MM.1S (cell line): ENCODE measurements around the gene GASK1A.
"Not testable (repeated sequence)": the region's sequence is repeated elsewhere in the genome, so short reads cannot be mapped to it uniquely, and the experiment has no call there.

ENCODE experiments used
- DNase-seq: peaks from one replicate; pipeline ENCODE4 v3.0.0-alpha.2; 2015
- H2AFZ ChIP-seq: fragments of 300-600 bp; sonication (generic); 2 replicates; pipeline ENCODE4 v1.6.0; 2016; ENCODE audit warnings: antibody characterized with exemption, low read length
- H3F3A ChIP-seq: fragments of 300-600 bp; sonication (generic); 2 replicates; pipeline ENCODE4 v1.6.1; 2016; ENCODE audit warnings: mild to moderate bottlenecking, antibody characterized with exemption, low read length, moderate library complexity, mixed read lengths; ENCODE audit not compliant: insufficient read depth
- H3K27ac ChIP-seq: fragments of 300-600 bp; sonication (generic); 2 replicates; pipeline ENCODE4 v1.5.1; 2016; ENCODE audit warnings: mild to moderate bottlenecking, low read length
- H3K27me3 ChIP-seq: fragments of 300-600 bp; sonication (generic); replicated peaks from 2 replicates; pipeline ENCODE4 v1.6.0; 2016; ENCODE audit warnings: low read length; ENCODE audit not compliant: insufficient read depth
- H3K36me3 ChIP-seq: fragments of 300-600 bp; sonication (generic); replicated peaks from 2 replicates; pipeline ENCODE4 v1.6.1; 2016; ENCODE audit warnings: mild to moderate bottlenecking, low read length, mixed read lengths; ENCODE audit not compliant: insufficient read depth
- H3K4me1 ChIP-seq: fragments of 300-600 bp; sonication (generic); 2 replicates; pipeline ENCODE4 v1.6.1; 2016; ENCODE audit warnings: low read length, mixed read lengths
- H3K4me2 ChIP-seq: fragments of 300-600 bp; sonication (generic); 2 replicates; pipeline ENCODE4 v1.6.0; 2016; ENCODE audit warnings: low read depth, low read length
- H3K4me3 ChIP-seq: fragments of 300-600 bp; sonication (generic); 2 replicates; pipeline ENCODE4 v1.5.1; 2016; ENCODE audit warnings: low read length, mixed read lengths
- H3K79me2 ChIP-seq: fragments of 300-600 bp; sonication (generic); 2 replicates; pipeline ENCODE4 v1.6.1; 2016; ENCODE audit warnings: mixed run types, low read length, mixed read lengths
- H3K9ac ChIP-seq: fragments of 300-600 bp; sonication (generic); 2 replicates; pipeline ENCODE4 v1.6.1; 2016; ENCODE audit warnings: low read length, mixed read lengths
- H3K9me2 ChIP-seq: fragments of 300-600 bp; sonication (generic); replicated peaks from 2 replicates; pipeline ENCODE4 v1.6.1; 2016; ENCODE audit warnings: mild to moderate bottlenecking, low read length, mixed read lengths; ENCODE audit not compliant: insufficient read depth
- H3K9me3 ChIP-seq: fragments of 300-600 bp; sonication (generic); replicated peaks from 2 replicates; pipeline ENCODE4 v1.6.1; 2016; ENCODE audit warnings: mild to moderate bottlenecking, low read length, mixed read lengths; ENCODE audit not compliant: insufficient read depth
- H4K20me1 ChIP-seq: fragments of 300-600 bp; sonication (generic); 2 replicates; pipeline ENCODE4 v1.6.1; 2016; ENCODE audit warnings: mild to moderate bottlenecking, low read length, moderate library complexity, mixed read lengths; ENCODE audit not compliant: insufficient read depth
- EZH2 ChIP-seq: fragments of 300-600 bp; sonication (generic); optimal IDR thresholded peaks from 2 replicates; pipeline ENCODE3; 2017; ENCODE audit warnings: low read depth, mild to moderate bottlenecking, antibody characterized with exemption, low read length, mixed read lengths
- EZH2phosphoT487 ChIP-seq: fragments of 300-600 bp; sonication (generic); IDR thresholded peaks from 2 replicates; pipeline ENCODE4 v1.6.1; 2018; ENCODE audit warnings: antibody characterized with exemption, low read length
- TF ChIP-seq, protein P1 (sequence below): fragments of 300-600 bp; sonication (generic); IDR thresholded peaks from 2 replicates; pipeline ENCODE4 v1.5.1; 2016; ENCODE audit warnings: antibody characterized with exemption, low read length, mixed read lengths

Gene GASK1A

DNA sequence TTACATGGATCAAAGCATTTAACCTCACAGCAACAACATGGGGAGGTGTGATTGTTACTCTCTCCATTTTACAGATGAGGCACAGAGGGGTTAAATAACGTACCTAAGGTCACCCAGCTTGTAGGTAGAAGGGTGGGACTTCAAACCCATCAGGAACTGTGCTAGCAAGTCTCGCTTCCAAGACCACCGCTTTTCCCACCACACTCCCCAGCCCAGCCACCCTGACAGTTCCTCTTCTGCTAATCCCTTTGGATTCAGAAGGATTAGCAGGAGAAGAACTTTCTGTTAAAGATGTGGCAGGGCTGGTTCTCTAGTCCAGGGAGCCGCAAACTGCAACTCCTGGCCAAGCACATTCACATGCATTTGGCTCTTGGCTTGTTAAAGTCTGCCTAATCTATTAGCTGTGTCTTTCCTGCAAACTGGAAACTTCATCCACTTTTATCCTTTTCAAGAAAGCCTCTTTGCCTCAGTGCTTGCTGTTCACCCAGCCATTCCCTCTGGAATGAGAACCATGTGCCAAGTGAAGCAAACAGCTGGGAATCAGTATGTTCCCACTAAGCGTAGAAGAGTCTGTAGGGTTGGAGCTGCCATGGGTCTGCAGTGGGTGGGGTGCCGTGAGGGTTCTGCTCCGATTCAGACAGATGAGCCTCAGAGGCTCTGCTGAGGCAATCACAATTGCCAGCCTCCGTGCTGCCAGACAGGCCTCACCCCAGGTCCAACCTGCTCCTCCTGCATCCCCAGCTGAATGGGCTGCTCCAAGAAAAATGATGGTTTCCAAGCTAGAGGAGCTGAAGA, 82.2 kb downstream of the GASK1A start:
- no peak overlapping the region for H3K4me2 ChIP-seq
- no peak for DNase-seq
- H3K79me2 ChIP-seq: no peaks in the 10 kb centered on the region
- no peaks in the 10 kb centered on the region for H3K9me3 ChIP-seq
- H3F3A ChIP-seq: no peaks in the 10 kb centered on the region
- no peak overlapping the region for H2AFZ ChIP-seq
- H3K27ac ChIP-seq: no peak overlapping the region
- H3K36me3 ChIP-seq: no peaks in the 10 kb centered on the region
- no peaks in the 10 kb centered on the region for H3K4me1 ChIP-seq
- H3K9me2 ChIP-seq: no peaks in the 10 kb centered on the region
- no peak overlapping the region for H3K9ac ChIP-seq
- no peak for TF ChIP-seq EZH2phosphoT487
- no peaks in the 10 kb centered on the region for H4K20me1 ChIP-seq
- H3K27me3 ChIP-seq: no peaks in the 10 kb centered on the region
- no peak overlapping the region for H3K4me3 ChIP-seq

DNA sequence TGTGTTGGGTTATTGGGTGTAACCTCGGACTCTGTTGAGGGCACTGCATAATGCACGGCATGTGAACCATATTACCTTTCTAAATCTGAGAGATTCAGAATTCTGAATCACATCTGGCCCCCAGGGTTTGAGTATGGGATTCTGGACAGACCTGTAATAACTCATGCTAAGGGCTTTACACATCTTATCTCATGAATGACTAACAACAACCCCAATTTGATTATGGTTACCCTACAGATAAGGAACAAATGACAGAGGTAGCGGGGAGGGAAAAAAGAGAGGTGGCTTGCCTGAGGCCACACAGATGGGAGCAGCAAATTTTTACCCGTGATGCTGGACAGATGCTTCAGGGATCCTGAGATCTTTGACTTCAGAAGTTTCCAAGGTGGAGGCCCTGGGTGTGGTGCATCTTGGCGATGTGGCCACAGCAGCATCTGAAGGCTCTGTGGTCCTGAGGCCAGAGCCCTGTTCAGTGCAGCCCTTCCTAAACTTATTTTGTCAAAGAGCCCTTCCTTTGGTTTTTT, 83.0 kb downstream of the GASK1A start:
- H4K20me1 ChIP-seq: no peaks in the 10 kb centered on the region
- H3K9ac ChIP-seq: no peak overlapping the region
- no peak overlapping the region for H2AFZ ChIP-seq
- H3K27me3 ChIP-seq: no peaks in the 10 kb centered on the region
- no peak for DNase-seq
- H3K4me3 ChIP-seq: no peak overlapping the region
- no peaks in the 10 kb centered on the region for H3K4me1 ChIP-seq
- no peaks in the 10 kb centered on the region for H3K36me3 ChIP-seq
- H3K9me3 ChIP-seq: no peaks in the 10 kb centered on the region
- no peaks in the 10 kb centered on the region for H3K79me2 ChIP-seq
- no peak overlapping the region for H3K27ac ChIP-seq
- H3K4me2 ChIP-seq: no peak overlapping the region
- no peak for TF ChIP-seq EZH2phosphoT487
- TF ChIP-seq, protein P1, sequence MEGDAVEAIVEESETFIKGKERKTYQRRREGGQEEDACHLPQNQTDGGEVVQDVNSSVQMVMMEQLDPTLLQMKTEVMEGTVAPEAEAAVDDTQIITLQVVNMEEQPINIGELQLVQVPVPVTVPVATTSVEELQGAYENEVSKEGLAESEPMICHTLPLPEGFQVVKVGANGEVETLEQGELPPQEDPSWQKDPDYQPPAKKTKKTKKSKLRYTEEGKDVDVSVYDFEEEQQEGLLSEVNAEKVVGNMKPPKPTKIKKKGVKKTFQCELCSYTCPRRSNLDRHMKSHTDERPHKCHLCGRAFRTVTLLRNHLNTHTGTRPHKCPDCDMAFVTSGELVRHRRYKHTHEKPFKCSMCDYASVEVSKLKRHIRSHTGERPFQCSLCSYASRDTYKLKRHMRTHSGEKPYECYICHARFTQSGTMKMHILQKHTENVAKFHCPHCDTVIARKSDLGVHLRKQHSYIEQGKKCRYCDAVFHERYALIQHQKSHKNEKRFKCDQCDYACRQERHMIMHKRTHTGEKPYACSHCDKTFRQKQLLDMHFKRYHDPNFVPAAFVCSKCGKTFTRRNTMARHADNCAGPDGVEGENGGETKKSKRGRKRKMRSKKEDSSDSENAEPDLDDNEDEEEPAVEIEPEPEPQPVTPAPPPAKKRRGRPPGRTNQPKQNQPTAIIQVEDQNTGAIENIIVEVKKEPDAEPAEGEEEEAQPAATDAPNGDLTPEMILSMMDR: no peak
- H3K9me2 ChIP-seq: no peaks in the 10 kb centered on the region
- no peaks in the 10 kb centered on the region for H3F3A ChIP-seq

DNA sequence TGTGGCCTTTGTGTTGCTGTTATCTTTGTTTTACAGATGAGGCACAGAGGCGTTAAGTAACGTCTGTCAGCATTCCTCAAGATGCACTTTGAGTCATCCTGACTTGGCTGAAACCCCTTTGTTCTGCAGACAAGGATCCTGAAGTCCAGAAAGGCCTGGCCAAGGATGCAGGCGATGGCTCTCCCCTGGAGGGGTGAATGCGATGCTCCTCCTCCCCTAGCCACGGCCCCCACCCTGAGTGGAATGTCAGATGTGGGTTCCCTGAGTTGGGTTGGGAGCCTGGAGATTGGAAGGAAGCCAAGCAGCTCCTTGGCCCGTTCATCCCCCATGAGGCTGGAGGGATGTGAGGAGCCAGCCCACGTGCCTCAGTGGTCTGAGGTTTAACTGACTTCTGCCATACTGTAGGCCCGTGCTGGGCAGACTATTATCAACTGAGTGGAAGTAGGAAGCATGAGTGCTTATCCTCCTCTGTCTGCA, 83.5 kb downstream of the GASK1A start:
- Histone ChIP-seq H3K36me3 (no peaks in the 10 kb centered on the region), H3K9ac (no peak overlapping the region), H3K9me2 (no peaks in the 10 kb centered on the region), H3K27ac (no peak overlapping the region), H3K9me3 (no peaks in the 10 kb centered on the region), H3K4me2 (no peak overlapping the region), H4K20me1 (no peaks in the 10 kb centered on the region), H3K4me1 (no peaks in the 10 kb centered on the region), H3K79me2 (no peaks in the 10 kb centered on the region), H3F3A (no peaks in the 10 kb centered on the region), H3K27me3 (no peaks in the 10 kb centered on the region), H3K4me3 (no peak overlapping the region), H2AFZ (no peak overlapping the region)
- TF ChIP-seq EZH2 (no peak), EZH2phosphoT487 (no peak)
- TF ChIP-seq, protein P1: no peak
- DNase-seq: no peak

DNA sequence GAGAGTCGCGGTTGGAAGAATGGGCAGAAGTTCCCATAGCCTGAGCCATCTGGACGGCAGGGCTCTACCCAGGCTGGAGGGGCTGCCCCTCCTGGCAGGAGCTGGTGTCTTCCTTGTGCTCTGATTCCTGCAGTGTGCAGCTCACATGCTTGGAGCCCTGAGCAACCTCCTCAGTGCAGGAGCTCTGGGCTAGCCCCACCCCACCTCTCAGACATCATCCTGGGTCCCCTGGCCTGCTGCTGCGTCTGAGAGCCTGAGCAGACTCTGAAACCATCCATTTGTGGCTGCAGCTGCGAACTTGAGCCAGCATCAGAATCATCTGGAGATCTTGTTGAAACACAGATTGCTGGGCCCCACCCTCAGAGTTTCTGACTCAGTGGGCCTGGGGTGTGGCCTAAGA, 84.0 kb downstream of the GASK1A start:
- H3K9ac ChIP-seq: no peak overlapping the region
- H3K9me2 ChIP-seq: no peaks in the 10 kb centered on the region
- no peak overlapping the region for H2AFZ ChIP-seq
- H3K4me1 ChIP-seq: no peaks in the 10 kb centered on the region
- no peak for DNase-seq
- TF ChIP-seq EZH2 (no peak), EZH2phosphoT487 (no peak)
- TF ChIP-seq, protein P1: no peak
- no peak overlapping the region for H3K4me3 ChIP-seq
- no peaks in the 10 kb centered on the region for H3F3A ChIP-seq
- H3K27me3 ChIP-seq: no peaks in the 10 kb centered on the region
- no peaks in the 10 kb centered on the region for H4K20me1 ChIP-seq
- no peaks in the 10 kb centered on the region for H3K9me3 ChIP-seq
- no peak overlapping the region for H3K4me2 ChIP-seq
- no peak overlapping the region for H3K27ac ChIP-seq
- no peaks in the 10 kb centered on the region for H3K36me3 ChIP-seq
- no peaks in the 10 kb centered on the region for H3K79me2 ChIP-seq

DNA sequence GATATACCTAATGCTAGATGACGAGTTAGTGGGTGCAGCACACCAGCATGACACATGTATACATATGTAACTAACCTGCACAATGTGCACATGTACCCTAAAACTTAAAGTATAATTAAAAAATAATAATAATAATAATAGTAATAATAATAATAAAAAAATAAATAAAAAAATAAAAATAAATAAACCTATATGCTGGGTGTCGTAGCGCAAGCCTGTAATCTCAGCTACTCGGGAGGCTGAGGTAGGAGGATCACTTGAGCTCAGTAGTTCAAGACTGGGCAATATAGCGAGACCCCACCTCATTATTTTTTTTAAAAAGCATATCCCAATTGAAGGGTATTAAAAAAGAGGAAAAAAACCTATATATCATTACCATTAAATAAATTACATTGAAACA, 91.6 kb downstream of the GASK1A start:
- H3K36me3 ChIP-seq, H3K4me3 ChIP-seq: not testable (repeated sequence)

More for the DNA sequence above, 91.6 kb downstream of the GASK1A start:
- H3K4me1 ChIP-seq, H3K27ac ChIP-seq, H3F3A ChIP-seq, H3K9me2 ChIP-seq, H4K20me1 ChIP-seq, H3K4me2 ChIP-seq, H3K27me3 ChIP-seq, H3K9ac ChIP-seq, H2AFZ ChIP-seq, H3K9me3 ChIP-seq, H3K79me2 ChIP-seq, DNase-seq: not testable (repeated sequence)
